BE2C (cell line): Measurements from ENCODE around the gene ARPC1A.

Experiments
- DNase-seq: peaks from one replicate; pipeline ENCODE4 v3.0.0-alpha.2; 2020
- H3K27me3 ChIP-seq: fragments of 250-450 bp; sonication (Bioruptor Pico); 2 replicates; pipeline ENCODE4 v1.5.1; 2020; ENCODE audit warnings: mild to moderate bottlenecking
- H3K36me3 ChIP-seq: fragments of 250-450 bp; sonication (Bioruptor Pico); 2 replicates; pipeline ENCODE4 v1.5.1; 2020; ENCODE audit warnings: mild to moderate bottlenecking
- H3K4me1 ChIP-seq: fragments of 250-450 bp; sonication (Bioruptor Pico); 2 replicates; pipeline ENCODE4 v1.5.1; 2020
- H3K4me3 ChIP-seq: 2 replicates; pipeline ENCODE4 v1.5.1; 2011; ENCODE audit warnings: low read depth, low read length
- H3K9me3 ChIP-seq: fragments of 250-450 bp; sonication (Bioruptor Pico); 2 replicates; pipeline ENCODE4 v1.5.1; 2020
- TF ChIP-seq, protein P1 (sequence below): IDR thresholded peaks from 2 replicates; pipeline ENCODE4 v1.5.1; 2012; ENCODE audit warnings: mild to moderate bottlenecking, low read depth, low read length

Gene ARPC1A

DNA sequence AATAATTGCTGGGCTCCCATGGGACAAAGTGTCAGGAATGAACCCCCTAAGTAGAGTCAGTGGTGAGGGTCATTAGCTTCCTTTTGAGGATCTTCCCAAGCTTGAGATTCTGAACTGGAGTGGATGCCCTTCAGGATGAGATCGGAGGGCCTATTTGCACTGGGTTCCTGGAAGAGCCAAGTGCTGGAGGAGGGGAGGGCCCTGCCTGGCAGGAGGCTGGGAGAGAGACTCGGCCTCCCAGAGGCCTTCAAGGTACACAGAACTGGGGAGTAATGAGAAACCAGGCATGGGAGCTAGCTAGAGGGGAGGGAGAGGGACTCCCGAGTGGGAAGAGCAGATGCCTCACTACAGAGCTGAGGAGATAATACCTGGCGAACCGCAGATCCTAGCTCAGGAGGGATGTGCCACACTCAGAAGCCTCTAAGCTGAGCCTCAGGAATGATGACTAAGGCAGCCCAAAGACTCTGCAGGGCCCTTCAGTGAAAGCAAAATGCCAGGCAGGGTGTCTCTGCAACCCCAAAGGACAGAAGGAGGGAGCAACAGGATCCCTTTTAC is 73.3 kb downstream of the ARPC1A start:
- TF ChIP-seq, protein P1, sequence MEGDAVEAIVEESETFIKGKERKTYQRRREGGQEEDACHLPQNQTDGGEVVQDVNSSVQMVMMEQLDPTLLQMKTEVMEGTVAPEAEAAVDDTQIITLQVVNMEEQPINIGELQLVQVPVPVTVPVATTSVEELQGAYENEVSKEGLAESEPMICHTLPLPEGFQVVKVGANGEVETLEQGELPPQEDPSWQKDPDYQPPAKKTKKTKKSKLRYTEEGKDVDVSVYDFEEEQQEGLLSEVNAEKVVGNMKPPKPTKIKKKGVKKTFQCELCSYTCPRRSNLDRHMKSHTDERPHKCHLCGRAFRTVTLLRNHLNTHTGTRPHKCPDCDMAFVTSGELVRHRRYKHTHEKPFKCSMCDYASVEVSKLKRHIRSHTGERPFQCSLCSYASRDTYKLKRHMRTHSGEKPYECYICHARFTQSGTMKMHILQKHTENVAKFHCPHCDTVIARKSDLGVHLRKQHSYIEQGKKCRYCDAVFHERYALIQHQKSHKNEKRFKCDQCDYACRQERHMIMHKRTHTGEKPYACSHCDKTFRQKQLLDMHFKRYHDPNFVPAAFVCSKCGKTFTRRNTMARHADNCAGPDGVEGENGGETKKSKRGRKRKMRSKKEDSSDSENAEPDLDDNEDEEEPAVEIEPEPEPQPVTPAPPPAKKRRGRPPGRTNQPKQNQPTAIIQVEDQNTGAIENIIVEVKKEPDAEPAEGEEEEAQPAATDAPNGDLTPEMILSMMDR: no peak
- Histone ChIP-seq H3K36me3 (peaks cover 81% of the 10 kb centered on the region), H3K4me1 (peaks cover 3% of the 10 kb centered on the region; the same call in 1 of the 2 replicates), H3K4me3 (no peak overlapping the region), H3K9me3 (no peaks in the 10 kb centered on the region), H3K27me3 (no peaks in the 10 kb centered on the region)
- no peak for DNase-seq

DNA sequence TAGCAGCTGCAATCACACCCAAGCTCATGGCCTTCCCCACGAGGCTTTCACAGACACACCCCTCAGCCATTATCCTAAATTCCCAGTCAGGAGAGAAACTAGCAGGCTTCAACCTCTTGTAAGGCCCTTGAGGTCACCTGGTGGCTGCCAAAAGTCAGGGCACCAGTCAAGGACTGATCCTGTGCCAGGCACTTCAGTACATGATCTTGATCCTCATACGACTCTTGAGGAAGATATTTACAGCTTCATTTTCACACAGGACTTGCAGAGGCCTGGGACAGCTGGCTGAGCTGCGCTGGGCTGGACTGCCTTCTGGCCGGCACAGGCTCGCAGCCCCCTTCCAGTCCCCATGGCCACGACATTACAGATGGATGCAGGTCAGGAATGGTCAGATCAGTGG is 73.9 kb downstream of the ARPC1A start:
- Histone ChIP-seq H3K4me3 (no peak overlapping the region), H3K27me3 (no peaks in the 10 kb centered on the region), H3K9me3 (no peaks in the 10 kb centered on the region), H3K4me1 (no peaks in the 10 kb centered on the region), H3K36me3 (peaks cover 87% of the 10 kb centered on the region)
- TF ChIP-seq, protein P1: no peak
- DNase-seq: no peak

DNA sequence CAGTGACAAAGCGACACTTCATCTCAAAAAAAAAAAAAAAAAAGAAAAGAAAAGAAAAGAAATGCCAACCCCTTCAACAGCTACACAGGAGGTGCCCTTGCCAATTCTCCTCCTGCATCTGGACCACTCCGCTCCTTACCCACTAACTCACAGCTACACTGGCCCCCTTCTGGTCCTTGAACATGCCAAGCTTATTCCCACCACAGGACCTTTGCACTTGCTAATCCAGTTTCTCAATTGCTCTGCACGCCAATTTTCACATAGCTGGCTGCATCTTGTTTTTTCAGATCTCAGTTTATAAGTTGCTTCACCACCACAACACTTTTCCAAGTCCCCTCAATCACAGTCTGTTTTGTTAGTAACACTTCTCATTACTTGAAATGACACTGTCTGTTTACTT is 77.2 kb downstream of the ARPC1A start:
- no peak for DNase-seq
- peaks cover 4% of the 10 kb centered on the region; the same call in 1 of the 2 replicates for H3K4me1 ChIP-seq
- H3K9me3 ChIP-seq: no peaks in the 10 kb centered on the region
- peaks cover 73% of the 10 kb centered on the region for H3K36me3 ChIP-seq
- TF ChIP-seq, protein P1: no peak
- H3K27me3 ChIP-seq: no peaks in the 10 kb centered on the region
- H3K4me3 ChIP-seq: no peak overlapping the region

DNA sequence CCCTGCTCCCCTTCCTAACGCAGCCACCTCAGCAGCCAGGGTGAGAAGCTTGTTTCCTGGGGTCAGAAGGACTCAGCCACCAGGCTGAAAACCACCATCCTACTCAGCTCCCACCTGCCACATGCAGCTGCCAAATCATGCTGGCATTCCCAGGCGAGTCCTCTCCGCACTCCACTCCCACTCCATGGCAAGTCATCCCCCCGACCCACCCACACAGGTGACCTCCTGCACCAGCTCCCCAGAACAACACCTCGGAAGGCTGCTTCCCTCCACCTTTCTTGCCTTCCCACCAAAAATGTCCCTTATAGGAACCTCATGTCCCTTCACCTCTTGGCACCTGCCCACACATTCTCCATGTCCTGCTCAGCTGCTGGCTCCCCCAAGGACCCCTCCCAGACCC is 78.1 kb downstream of the ARPC1A start:
- no peak for DNase-seq
- Histone ChIP-seq H3K36me3 (peaks cover 68% of the 10 kb centered on the region), H3K9me3 (no peaks in the 10 kb centered on the region), H3K4me1 (peaks cover 4% of the 10 kb centered on the region; the same call in 1 of the 2 replicates), H3K27me3 (no peaks in the 10 kb centered on the region), H3K4me3 (no peak overlapping the region)
- TF ChIP-seq, protein P1: no peak

DNA sequence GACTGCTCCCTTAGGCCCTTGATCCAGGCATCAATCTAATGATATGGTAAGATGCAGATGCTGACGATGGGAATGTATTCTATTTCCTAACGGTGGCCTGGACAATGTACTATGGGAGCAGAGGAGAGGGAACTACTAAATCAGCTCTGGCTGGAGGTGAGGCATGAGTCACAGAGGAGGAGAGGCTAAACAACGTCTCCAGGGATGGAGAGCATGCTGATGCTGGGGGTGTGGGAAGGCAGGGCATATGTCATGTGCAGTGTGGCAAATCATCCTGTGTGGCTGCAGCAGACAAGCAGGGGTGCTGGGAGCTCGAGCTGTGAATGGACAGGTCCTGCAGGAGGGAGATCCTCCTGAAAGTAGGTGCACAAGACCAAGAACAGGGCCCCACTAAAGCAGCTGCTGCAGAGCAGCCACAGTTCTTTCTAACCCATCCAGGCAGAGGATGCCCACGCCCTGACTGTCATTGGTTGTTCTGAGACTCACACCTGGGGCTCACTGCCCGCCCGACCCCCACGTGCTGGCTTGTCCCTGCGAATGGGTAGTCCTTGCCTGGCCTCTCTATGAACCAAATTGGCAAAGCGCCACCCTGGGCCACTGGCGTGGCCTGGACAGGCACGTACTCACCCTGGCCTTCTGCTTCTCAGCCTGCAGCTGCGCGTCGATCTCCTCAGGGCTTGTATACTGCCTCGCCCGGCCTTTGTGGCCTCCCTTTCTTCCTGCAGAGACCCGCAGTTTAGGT is 78.7 kb downstream of the ARPC1A start:
- H3K36me3 ChIP-seq: peaks cover 62% of the 10 kb centered on the region
- no peaks in the 10 kb centered on the region for H3K9me3 ChIP-seq
- H3K4me3 ChIP-seq: no peak overlapping the region
- TF ChIP-seq, protein P1: no peak
- no peak for DNase-seq
- no peaks in the 10 kb centered on the region for H3K27me3 ChIP-seq
- peaks cover 4% of the 10 kb centered on the region; the same call in 1 of the 2 replicates for H3K4me1 ChIP-seq

DNA sequence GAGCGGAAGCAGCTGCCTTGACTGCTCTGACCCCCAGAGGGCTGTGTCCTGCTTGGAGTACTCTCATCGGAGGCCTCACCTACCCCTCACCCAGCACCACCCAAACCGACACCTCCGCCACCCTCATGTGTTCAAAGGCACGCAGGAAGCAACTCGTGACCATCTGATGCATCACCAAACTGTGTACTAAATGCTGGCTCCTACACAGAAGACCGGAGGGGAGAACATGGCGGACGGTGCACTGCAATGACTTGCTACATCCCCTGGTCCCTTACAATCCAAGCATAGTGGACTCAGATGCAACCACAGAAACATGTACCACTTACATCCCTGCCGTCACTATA is 79.3 kb downstream of the ARPC1A start:
- Histone ChIP-seq H3K36me3 (peaks cover 58% of the 10 kb centered on the region), H3K27me3 (no peaks in the 10 kb centered on the region), H3K4me1 (peaks cover 4% of the 10 kb centered on the region; the same call in 1 of the 2 replicates), H3K4me3 (no peak overlapping the region), H3K9me3 (no peaks in the 10 kb centered on the region)
- TF ChIP-seq, protein P1: no peak
- DNase-seq: no peak
